ENCODE data around the gene PCBP3.

- TF ChIP-seq CTCF (IDR thresholded peaks at IDR 0.05 in 4 of 5, conservative IDR thresholded peaks at IDR 0.05 in 1 of 5) = no peak
- TF ChIP-seq POLR2A (IDR thresholded peaks at IDR 0.05) = no peak
Observed at GRCh38 chr21:45599146-45599581, 44.4 kb upstream of the PCBP3 start.

Data from gastrocnemius medialis (tissue), 4 donors.